GM12801 (cell line): ENCODE data around the gene TP53TG5.

Source experiments
- CTCF ChIP-seq: IDR thresholded peaks from one replicate; pipeline ENCODE4 v1.5.1; 2011; ENCODE audit warnings: control low read depth; ENCODE audit not compliant: insufficient read length; ENCODE audit errors: extremely low read depth

The TP53TG5 gene

DNA sequence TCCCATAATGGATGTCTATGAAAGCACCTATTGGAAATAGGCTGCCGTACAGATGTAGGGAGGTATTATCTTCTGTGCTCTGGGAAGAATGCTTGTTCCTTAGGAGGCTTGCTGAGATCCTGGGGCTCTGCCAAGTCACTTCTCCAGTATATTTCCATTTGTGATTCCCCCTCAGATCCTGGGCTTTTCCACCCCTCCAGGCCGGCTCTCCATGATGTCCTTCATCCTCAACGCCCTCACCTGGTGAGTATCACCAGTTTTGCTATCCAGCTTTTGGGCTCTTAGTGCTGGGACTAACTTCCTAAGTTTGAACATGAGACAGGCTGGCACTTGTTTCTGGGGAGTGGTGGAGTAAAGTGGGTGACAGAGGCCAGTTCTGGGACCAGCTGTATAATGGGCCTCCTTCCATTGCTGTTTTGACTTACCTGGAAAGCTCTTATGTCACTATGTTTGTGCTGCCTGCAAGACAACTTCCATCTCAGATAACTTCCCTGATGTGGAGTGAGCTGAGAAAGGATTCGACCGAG, 12.6 kb downstream of the TP53TG5 start:
- TF ChIP-seq CTCF, result no peak

- no peak for TF ChIP-seq CTCF
Measured at GRCh38 chr20:45363611-45364492, 14.3 kb downstream of the TP53TG5 start.

GRCh38 chr20:45362804-45363610, 15.1 kb downstream of the TP53TG5 start, which contains the start of gene SYS1:
SYS1 (plus strand) TSS chr20:45363156; CDS start chr20:45363532, 376 bp downstream.
- TF ChIP-seq CTCF, result no peak

- TF ChIP-seq CTCF, result no peak
Measured at GRCh38 chr20:45361793-45362192, 16.3 kb downstream of the TP53TG5 start.

- no peak for TF ChIP-seq CTCF
Measured at GRCh38 chr20:45359406-45360148, 18.5 kb downstream of the TP53TG5 start.

GRCh38 chr20:45359069-45359405, 19.1 kb downstream of the TP53TG5 start:
- TF ChIP-seq CTCF, result no peak
